Hematopoietic multipotent progenitor cell treated with erythropoietin and hydrocortisone succinate and interleukin-3 and kit ligand, for 8 days (in vitro differentiated cells): ENCODE results near the gene KRTAP25-1.

Experiments used
- DNase-seq: peaks from one replicate; pipeline ENCODE4 v3.0.0-alpha.2; 2015

The KRTAP25-1 gene, protein sequence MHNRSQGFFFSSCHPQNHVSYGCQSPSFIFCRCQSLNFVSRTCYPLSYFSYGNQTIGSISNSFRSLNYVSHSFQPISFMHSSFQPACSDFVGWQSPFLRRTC

GRCh38 chr21:30289215-30289614, at the start of gene KRTAP25-1:
Gene KRTAP25-1, minus strand, starts transcription at chr21:30289514. Its CDS starts 24 bp downstream, at chr21:30289490.
- DNase-seq, result no peak

DNA sequence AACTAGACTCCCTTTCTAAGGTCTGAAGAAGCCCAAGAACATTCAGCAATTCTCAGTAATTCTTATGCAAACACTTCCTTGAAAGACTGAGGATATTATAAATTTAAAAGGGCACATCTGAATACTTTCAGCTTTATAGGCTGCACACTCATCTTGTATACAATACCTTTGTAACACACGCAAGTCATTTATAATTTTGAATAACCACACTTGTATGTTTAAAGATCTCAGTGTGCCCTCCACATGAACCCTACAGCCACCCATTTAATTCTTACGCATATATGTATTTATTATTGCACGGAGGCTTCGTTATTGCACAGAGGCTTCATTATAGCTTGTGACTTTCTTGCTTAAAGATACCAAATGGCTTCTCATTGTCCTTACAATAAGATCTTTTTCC, 49.4 kb upstream of the KRTAP25-1 start:
- no peak for DNase-seq

- DNase-seq, result no peak
These were observed 48.5 kb upstream of the KRTAP25-1 start for GRCh38 chr21:30337772-30338171.

DNA sequence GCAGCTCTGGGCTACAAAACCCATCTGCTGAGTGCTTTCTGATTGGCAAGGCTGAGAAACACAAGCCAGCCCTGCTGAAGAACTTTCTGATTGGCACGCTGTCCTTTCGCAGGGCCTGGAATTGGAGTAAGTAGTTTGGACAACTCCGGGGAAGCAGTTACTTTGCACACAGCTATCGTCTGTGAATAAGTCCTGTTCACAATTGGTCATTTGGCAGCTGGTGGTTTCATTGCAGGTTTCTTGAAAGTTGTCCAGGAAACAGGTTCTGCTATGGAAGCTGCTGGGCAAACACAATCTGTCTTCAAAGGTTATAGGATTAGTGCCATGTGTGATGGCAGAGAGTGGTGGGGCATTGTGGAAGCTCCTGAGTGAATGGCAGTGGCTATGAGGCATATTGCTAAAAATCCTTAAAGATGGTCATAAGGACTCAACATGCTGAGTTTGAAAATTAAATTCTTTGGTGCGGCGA, 48.0 kb upstream of the KRTAP25-1 start, which contains the start of gene KRTAP27-1:
KRTAP27-1 (minus strand) TSS at position 419 of the 469 bp plus-strand sequence; CDS start at position 393, 26 bp downstream.
- DNase-seq, result no peak

DNA sequence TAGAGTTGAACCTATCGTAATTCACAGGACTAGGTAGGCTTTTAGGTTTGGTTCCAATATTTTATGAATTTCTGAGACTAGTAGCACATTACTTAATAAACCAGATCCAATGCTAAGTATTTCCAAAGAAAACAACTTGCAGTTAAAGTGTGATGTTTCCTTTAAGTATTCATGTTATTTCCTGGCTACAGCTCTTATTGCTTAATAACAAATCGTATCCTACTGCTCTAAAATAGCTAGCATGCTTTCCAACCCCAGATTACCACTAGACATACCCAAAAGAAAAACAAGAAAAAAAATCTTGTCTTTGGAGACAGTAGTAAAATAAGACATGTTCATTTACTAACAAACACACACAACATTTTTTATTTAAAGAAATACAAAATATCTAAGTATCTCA, 47.3 kb upstream of the KRTAP25-1 start:
- DNase-seq, result no peak

DNA sequence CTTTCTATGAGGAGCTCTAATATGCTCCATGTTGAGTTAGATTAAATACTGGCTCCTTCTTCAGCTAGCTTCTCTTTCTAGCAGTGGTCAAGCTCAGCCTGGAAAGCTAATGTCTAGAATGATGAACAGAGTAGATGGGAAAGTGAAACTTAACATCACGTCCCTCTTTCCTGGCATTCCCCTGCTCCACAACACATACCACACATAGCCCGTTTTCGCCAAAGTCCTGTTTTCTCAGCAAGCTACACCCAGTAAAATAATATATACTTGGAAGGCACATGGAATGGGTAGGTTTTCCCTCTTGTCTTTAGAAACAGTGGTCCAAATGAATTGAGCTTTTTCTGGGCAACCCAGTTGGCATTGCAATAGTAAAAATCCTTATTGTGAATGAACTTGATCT, 44.4 kb upstream of the KRTAP25-1 start:
- DNase-seq, result no peak

DNA sequence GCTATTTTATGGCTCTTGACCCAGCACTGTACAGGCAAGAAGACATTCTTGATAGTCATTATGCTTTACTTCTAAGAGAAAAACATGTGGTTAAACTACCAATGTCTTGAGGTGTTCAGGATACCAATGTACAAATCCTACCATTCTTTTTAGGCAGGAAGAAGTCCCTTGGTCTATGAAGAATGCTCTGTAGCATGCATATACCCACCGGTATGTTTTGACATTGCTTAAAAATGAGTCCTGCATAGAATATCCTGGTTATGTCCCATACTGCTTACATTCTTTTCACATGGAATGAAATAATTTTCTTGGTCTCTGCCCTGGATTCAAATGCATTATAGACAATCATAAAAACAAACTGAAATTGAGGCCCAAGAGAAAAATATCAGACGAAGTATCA, 43.4 kb upstream of the KRTAP25-1 start:
- no peak for DNase-seq

GRCh38 chr21:30329203-30329875, 40.0 kb upstream of the KRTAP25-1 start:
- no peak for DNase-seq

DNA sequence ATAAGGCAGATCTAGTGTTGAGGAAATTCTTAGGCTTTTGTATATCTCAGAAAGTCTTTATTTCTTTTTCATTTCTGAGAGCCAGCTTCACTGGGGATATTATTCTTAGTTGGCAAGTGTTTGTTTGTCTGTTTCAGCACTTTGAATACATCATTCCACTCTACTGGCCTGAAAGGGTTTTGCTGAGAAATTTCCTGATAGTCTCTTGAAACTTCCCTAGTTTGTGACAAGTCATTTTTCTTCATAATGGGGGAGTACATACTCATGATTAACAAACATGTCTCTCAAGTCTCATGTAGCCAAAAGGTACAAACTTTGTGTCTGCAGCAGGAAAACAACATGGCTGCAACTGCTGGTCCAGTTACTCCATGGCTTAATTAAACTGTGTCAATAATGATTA, 37.1 kb upstream of the KRTAP25-1 start:
- no peak for DNase-seq

- no peak for DNase-seq
These were observed 30.9 kb upstream of the KRTAP25-1 start, which contains the start of gene KRTAP26-1 for GRCh38 chr21:30320215-30320614. Gene KRTAP26-1, minus strand, starts transcription at chr21:30320315. Its CDS starts 280 bp downstream, at chr21:30320035.

GRCh38 chr21:30315701-30316100, 26.4 kb upstream of the KRTAP25-1 start:
- no peak for DNase-seq

- no peak for DNase-seq
These were observed 17.6 kb upstream of the KRTAP25-1 start for GRCh38 chr21:30306884-30307283.

- no peak for DNase-seq
These were observed 15.8 kb upstream of the KRTAP25-1 start for GRCh38 chr21:30305136-30305535.

DNA sequence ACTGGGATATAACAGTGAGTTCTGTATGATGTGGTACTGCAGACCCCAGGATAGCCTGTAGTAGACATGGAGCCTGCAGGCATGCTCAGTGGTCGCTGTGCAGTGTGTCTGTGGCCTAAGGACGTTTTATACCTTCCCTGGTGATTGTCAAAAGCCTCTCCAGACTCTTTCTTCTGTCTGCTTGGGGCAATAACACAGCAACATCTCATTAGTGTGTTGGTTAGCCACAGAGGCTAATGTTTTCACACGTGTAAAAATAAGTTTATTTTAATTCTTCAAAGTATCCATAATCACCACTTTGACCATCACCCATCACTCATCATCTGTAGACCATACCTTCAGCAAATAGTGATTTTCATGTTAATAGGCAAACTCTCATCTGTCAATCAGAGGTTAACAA, 6.5 kb downstream of the KRTAP25-1 start, which contains the start of gene KRTAP24-1:
KRTAP24-1 (minus strand) TSS at position 101 of the 400 bp plus-strand sequence; CDS start at position 83, 18 bp downstream.
- DNase-seq, result no peak

DNA sequence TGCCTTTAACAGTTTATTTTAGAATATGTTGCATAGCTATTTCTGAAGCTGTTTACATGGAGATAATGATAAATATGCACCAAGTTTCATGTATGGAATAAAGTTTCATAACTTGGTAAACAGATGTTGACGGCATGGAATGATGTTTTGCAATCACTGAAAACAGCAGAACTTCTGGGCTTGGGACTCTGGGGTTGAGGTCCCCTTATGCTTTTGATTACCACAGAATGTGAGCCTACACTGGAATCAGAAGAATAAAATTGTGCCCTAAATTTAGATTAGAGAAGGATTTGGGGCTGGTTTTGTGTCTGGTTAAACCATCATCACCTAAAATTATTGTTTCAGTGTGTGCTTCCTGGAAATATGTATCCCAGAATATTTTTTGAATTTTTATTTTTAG, 17.7 kb downstream of the KRTAP25-1 start:
- DNase-seq, result no peak

GRCh38 chr21:30271156-30271555, 18.2 kb downstream of the KRTAP25-1 start:
- no peak for DNase-seq

- DNase-seq, result no peak
These were observed 19.3 kb downstream of the KRTAP25-1 start for GRCh38 chr21:30269803-30270530.

- DNase-seq, result peak; percentile 7
These were observed 20.6 kb downstream of the KRTAP25-1 start for GRCh38 chr21:30268608-30269197.

DNA sequence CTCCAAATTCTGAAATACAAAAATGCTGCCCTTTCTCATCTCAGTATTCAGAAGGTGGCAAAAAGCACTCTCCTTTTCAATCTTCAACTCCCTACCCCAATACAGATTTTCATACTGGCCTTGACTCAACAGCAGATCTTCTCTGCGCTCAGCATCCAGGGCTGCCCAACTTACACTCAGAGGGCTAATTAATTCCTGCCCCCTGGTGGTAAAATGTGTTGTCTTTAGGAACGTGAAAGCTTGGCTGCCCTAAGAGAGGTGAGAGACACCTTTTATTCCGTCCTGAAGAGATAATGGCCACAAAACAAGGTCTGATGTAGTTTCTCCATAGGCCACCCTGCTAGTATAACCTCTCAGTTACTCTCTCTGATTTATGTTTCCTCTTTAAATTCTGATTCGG, 31.5 kb downstream of the KRTAP25-1 start:
- peak; percentile 24 for DNase-seq

GRCh38 chr21:30256100-30256499, 33.2 kb downstream of the KRTAP25-1 start:
- no peak for DNase-seq

DNA sequence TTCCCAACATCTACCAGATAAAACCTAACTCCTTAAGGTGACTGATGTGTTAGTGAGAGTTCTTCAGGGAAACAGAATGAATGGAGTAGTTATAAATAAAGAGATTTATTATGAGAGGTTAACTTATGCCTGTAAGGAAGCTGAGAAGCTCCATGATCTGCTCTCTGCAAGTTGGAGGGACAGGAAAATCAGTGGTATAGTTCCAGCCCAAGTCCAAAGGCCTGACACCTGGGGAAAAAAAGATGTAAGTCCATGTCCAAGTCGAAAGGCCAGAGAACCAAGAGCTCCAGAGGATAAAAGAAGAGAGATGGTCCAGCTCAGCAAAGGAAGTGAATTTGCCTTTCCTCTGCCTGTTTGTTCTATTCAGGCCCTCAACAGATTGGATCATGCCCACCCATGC, 33.6 kb downstream of the KRTAP25-1 start:
- no peak for DNase-seq

DNA sequence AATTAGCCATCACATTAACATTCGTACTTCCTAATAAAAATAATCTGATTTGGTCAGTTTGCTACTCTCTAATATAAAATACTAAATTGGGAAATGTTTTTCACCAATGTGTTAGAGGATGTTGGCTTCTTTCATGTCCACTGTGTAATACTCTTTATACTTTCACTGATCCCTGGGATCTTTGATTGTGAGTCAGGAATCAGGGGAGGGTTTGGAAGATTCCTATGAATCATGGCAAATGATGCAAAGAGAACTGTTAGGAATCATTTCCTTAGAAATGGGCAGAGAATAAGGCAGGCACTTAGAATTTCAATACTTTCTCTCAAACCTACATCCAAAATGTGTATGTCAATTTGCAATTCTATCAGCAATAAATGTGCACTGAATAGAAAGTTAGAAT, 37.5 kb downstream of the KRTAP25-1 start:
- no peak for DNase-seq

DNA sequence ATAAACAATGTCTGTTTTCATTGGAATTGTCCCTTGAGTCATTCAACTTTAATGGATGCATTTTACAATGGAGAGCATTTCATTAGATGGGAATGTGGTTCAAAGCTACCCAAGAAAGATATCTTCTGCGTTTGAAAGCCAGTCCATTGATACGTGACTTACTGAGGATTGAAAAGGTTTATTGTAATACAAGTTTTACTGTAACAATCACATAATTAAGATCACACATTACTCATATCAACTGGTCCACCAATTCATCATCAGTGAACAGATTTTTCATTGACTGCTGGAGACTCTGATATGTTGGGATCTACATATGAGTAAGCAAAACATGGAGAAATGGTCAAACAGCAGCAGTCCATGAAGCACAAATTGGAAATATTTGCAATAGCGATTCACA, 39.4 kb downstream of the KRTAP25-1 start:
- no peak for DNase-seq
